ENCODE results near the gene OR2T2.
"Not testable (repeated sequence)": the region's sequence is repeated elsewhere in the genome, so short reads cannot be mapped to it uniquely, and the experiment has no call there.

DNA sequence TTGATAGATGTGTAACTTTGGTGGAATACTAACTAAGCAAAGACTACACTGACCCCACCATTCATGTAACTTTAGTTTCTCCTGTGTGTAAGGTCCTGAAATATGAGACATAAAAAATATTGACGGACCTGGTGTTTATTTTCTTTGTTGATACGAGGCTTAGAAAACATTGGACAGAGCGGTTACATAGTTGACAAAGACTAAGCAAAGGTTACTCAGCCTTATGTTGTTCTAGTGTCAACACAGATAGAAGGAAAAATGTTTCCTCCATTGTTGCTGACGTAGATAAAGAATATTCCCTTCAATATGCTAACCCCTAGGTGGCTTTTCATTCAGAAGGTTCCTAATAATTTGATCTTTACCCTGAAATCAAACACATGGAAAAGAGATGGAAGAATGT lies 9.6 kb downstream of the OR2T2 start:
- TF ChIP-seq, protein P1, sequence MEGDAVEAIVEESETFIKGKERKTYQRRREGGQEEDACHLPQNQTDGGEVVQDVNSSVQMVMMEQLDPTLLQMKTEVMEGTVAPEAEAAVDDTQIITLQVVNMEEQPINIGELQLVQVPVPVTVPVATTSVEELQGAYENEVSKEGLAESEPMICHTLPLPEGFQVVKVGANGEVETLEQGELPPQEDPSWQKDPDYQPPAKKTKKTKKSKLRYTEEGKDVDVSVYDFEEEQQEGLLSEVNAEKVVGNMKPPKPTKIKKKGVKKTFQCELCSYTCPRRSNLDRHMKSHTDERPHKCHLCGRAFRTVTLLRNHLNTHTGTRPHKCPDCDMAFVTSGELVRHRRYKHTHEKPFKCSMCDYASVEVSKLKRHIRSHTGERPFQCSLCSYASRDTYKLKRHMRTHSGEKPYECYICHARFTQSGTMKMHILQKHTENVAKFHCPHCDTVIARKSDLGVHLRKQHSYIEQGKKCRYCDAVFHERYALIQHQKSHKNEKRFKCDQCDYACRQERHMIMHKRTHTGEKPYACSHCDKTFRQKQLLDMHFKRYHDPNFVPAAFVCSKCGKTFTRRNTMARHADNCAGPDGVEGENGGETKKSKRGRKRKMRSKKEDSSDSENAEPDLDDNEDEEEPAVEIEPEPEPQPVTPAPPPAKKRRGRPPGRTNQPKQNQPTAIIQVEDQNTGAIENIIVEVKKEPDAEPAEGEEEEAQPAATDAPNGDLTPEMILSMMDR (IDR thresholded peaks at IDR 0.05) = not testable (repeated sequence)
- TF ChIP-seq REST (IDR thresholded peaks at IDR 0.05; ENCODE audit: insufficient read depth in 1 of 2, low read depth in 2 of 2, low read length in 1 of 2); POLR2AphosphoS5 (IDR thresholded peaks at IDR 0.05; ENCODE audit: low read depth, low read length): not testable (repeated sequence)
